Endothelial cell of umbilical vein (primary cell): Measurements from ENCODE around the gene SMCHD1.

ENCODE experiments used
- GATA2 ChIP-seq: IDR thresholded peaks from 2 replicates; pipeline ENCODE4 v1.7.0; 2011; ENCODE audit warnings: low read depth, mild to moderate bottlenecking, moderate library complexity, mixed read lengths, low read length; ENCODE audit not compliant: insufficient read length, insufficient read depth
- JUN ChIP-seq: IDR thresholded peaks from 2 replicates; pipeline ENCODE4 v1.6.1; 2011; ENCODE audit warnings: borderline replicate concordance, low read depth; ENCODE audit not compliant: insufficient read length, insufficient read depth
- MAX ChIP-seq: IDR thresholded peaks from 2 replicates; pipeline ENCODE4 v1.6.1; 2011; ENCODE audit not compliant: insufficient read depth, insufficient read length
- MYC ChIP-seq: IDR thresholded peaks from one replicate; pipeline ENCODE4 v1.6.1; 2011; ENCODE audit warnings: mild to moderate bottlenecking, low read depth, low read length
- POLR2A ChIP-seq: IDR thresholded peaks from 2 replicates; pipeline ENCODE4 v1.6.1; 2012; ENCODE audit warnings: low read depth, mild to moderate bottlenecking, control low read depth, low read length
- POLR2AphosphoS5 ChIP-seq: IDR thresholded peaks from 2 replicates; pipeline ENCODE4 v1.6.1; 2012; ENCODE audit warnings: low read depth, mild to moderate bottlenecking, control low read depth, low read length, moderate library complexity; ENCODE audit not compliant: insufficient read depth
- TF ChIP-seq, protein P1 (sequence below), 2 donors: IDR thresholded peaks; 1 replicate in 1 of 2; 2 replicates in 1 of 2; pipeline ENCODE4 v1.5.1; 2011; ENCODE audit warnings: low read length in 2 of 2, mild to moderate bottlenecking in 2 of 2, moderate library complexity in 2 of 2, control low read depth in 1 of 2, inconsistent platforms in 1 of 2, low read depth in 1 of 2; ENCODE audit not compliant: insufficient read depth in 1 of 2; ENCODE audit errors: extremely low read depth in 1 of 2

- TF ChIP-seq, protein P1, sequence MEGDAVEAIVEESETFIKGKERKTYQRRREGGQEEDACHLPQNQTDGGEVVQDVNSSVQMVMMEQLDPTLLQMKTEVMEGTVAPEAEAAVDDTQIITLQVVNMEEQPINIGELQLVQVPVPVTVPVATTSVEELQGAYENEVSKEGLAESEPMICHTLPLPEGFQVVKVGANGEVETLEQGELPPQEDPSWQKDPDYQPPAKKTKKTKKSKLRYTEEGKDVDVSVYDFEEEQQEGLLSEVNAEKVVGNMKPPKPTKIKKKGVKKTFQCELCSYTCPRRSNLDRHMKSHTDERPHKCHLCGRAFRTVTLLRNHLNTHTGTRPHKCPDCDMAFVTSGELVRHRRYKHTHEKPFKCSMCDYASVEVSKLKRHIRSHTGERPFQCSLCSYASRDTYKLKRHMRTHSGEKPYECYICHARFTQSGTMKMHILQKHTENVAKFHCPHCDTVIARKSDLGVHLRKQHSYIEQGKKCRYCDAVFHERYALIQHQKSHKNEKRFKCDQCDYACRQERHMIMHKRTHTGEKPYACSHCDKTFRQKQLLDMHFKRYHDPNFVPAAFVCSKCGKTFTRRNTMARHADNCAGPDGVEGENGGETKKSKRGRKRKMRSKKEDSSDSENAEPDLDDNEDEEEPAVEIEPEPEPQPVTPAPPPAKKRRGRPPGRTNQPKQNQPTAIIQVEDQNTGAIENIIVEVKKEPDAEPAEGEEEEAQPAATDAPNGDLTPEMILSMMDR (IDR thresholded peaks at IDR 0.05; ENCODE audit: extremely low read depth in 1 of 2, insufficient read depth in 1 of 2, low read depth in 1 of 2, low read length in 2 of 2): no peak
- TF ChIP-seq GATA2: no peak
- TF ChIP-seq JUN: no peak
- no peak for TF ChIP-seq POLR2A
- no peak for TF ChIP-seq POLR2AphosphoS5
- no peak for TF ChIP-seq MAX
- no peak for TF ChIP-seq MYC
Measured at GRCh38 chr18:2780750-2781149, 125.2 kb downstream of the SMCHD1 start.
